IPS-11a (cell line): Measurements from ENCODE around the gene ASF1B.
"Not testable (repeated sequence)": the region's sequence is repeated elsewhere in the genome, so short reads cannot be mapped to it uniquely, and the experiment has no call there.

Source experiments
- H3K4me3 ChIP-seq: one replicate; pipeline ENCODE4 v1.5.1; 2013; ENCODE audit warnings: low read depth, low read length, control low read depth

The ASF1B gene

DNA sequence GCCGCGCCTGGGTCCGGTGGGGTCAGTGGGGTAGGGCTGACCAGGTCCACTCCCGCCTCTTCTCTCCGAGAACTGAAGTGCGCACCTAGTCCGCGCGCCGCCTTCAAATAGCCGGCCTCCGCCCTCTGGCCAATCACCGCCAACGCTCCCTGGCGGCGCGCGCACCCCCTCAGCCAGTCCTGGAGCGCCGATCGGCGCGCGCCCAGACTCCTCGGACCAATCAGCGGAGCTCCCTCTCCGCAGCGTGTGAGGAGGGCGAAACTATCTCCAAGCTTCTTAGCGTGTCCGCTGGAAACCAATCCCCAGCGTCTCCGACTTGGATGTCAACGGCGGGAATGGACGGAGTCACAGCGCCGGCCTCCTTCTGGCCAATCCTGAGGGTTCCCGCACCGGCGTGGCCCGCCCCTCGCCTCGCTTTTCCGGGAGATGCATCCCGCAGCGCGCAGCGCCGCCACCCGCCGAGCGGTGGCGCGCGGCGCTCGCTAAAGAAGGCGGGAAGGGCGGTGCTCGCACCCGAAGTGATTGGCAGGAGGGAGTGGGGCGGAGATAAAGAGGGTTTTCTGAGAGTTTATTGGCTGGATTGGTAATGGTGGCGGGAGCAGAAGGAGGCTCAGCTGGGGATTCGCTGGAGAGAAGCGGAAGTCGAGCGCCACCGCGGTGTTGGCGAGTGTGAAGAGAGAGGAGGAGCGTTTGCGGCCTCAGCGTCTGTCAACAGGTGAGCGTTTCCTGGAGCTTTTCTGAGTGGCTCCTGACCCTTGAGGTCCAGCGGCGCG is at the start of gene ASF1B:
Gene ASF1B (minus strand): TSS at position 81 of the 773 bp plus-strand sequence. CDS start 133 bp downstream, outside the sequence.
- peak within 1 kb of the TSS; percentile 53 for H3K4me3 ChIP-seq

DNA sequence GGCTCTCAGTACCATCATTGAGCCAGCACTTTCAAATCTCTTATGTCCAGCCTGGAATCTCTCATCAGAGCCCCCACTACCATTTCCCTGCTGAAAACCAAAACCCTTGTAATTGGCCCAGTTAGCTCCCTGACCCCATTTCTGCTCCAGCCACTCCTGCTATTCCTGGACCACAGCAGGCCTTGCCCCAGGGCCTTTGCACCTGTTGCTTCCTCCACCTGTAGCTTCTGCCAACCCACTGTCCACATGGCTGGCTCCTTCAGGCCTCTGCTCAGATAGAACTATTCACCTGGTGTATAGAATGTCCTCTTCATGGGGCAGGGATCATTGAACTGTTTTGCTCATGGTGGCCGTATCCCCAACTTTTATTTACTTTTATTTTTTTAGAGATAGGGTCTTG is 49.3 kb upstream of the ASF1B start:
- H3K4me3 ChIP-seq: not testable (repeated sequence)

DNA sequence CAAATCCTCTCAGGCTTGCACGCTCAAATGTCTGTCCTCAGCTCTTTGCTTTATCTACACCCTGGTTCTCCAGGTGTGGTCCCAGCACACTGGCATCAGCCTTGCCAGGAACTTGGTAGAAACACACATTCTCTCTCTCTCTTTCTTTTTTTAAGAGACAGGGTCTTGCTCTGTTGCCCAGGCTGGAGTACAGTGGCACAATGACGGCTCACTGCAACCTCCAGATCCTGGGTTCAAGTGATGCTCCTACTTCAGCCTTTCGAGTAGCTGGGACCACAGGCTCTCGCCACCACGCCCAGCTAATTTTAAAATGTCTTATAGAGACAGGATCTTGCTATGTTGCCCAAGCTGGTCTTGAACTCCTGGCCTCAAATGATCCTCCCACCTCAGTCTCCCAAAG is 48.8 kb upstream of the ASF1B start:
- H3K4me3 ChIP-seq: no peak overlapping the region

DNA sequence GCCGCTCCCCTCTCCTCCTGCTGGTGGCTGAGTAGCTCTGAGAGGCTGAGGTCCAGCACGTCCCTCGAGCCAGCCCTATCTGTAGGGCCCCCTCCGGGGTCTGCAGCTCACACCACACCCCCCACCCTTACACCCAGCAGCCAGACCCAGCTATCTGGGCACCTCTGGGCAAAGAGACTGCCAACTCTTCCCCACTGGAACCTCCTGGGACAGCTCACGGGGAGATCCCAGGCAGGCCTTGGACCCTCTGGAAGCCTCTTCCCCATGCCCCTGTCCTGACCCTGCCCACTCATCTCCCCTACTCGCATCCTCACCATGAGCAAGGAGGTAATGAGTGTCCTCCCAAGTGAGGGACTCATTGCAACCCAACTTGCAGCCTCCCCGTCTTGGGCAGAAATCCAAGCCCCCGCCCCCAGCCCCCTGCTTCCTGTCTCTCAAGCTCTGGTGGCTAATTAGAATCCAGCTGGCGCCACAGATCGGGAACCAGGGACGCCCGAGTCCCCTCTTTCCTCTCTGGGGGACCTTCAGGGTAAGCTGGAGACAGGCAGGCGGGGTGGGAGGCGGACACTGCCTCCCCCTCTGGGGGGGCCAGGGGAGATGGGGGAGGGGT is 47.5 kb upstream of the ASF1B start:
- H3K4me3 ChIP-seq: no peak overlapping the region

DNA sequence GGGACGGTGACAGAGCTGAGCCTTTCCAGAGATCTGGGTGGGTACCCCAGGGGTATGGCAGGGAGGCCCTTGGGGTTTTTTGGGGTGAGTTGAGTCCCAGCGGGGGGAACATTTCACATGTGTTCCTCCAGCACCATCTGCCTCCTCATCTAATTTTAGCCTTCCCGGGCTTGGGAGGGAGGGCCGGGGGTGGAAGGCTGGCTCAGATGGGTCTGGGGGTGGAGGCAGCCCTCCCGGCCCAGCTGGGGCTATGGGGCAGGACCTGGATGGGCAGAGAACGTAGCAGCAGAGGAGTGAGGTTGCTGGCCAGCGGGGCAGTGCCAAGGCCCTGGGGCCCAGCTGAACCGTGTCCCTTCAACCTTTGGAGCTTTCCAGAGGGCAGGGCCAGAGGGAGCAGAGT is 46.1 kb upstream of the ASF1B start:
- no peak overlapping the region for H3K4me3 ChIP-seq

DNA sequence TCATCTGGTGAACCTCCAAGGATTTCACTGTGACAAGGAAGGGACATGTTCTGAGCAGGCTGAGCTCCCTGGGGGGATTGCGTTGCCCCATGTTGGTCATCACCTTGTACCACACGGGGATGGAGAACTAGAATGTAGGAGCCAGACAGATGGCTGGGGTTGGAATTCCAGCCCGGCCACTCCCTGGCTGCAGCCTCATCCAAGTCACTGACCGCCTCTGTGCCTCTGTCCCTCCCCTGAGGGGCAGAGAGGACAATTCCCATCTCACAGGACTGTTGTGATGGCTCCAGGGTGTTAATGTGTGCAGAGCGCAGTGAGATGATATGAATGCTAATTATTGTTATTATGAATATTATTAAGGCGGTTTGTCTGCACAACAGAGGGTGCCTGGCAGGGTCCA is 45.5 kb upstream of the ASF1B start:
- H3K4me3 ChIP-seq: no peak overlapping the region

DNA sequence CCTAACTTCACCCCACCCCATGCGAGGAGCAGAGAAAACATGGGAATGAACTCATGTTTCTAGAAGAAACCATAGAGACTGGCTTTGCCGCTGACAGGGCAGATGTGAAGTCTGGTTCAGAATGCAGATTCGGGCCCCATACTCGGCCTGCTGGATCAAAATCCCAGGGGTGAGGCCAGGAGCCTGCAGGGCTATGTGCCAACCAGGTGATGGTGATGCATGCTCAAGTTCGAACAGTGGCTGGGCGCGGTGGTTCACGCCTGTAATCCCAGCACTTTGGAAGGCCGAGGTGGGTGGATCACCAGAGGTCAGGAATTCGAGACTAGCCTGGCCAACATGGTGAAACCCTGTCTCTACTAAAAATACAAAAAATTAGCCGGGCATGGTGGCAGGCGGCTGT is 44.8 kb upstream of the ASF1B start:
- not testable (repeated sequence) for H3K4me3 ChIP-seq

DNA sequence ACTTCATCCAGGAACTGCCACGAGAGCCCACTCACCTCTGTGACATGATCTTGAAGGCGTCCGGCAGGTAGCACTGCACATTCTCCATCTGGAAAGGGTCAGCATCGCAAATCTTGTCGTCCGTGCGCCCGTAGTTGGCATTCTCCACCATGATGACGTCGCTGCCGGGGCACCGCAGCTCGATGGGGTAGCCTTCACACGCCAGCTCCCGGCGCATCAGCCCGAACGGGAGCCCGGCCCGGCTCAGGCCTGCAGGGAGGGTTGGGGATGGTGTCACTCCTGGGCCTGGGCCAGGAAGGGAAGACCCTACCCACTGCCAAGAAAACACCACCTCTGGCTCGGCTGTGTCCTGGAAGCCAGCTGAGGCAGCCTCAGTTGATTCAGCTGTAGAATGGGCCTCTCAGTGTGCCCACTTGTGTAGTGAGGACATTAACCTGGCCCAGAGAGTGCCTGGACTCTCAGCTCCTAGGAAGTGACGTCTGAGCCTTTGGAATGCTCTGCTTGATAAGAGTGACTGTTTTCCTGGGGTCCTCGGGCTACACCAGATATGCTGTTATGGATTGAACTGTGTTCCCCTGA is 41.2 kb upstream of the ASF1B start:
- H3K4me3 ChIP-seq: no peak overlapping the region

DNA sequence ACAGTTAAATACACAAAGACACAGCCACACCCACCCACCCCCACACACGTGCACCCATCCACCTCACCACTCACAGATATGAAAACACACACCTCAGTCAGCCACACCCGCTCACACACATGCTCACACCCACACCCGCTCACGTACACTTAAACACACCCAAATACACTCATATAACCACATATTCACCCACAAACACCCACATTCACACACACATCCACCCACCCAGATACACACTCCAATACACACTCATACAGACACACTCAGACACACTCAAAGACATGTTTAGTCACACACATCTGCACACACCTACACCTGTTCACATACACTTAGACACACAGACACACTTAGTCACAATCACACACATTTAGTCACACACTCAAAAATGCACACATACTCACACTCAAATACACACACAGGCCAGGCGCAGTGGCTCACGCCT is 39.0 kb upstream of the ASF1B start:
- H3K4me3 ChIP-seq: no peak overlapping the region

DNA sequence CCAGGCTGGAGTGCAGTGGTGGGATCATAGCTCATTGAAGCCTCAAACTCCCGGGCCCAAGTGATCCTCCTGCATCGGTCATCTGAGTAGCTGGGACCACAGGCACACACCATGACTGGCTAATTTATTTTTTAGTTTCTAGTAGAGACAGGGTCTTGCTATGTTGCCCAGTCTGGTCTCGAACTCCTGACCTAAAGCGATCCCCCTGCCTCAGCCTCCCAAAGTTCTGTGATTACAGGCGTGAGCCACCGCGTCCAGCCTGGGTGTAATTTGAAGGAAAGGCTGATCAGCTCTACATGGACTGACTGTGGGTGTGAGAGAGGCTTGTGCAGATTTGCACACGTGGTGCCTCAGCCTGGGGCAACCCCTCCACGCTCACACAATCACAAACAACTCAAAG is 38.5 kb upstream of the ASF1B start:
- H3K4me3 ChIP-seq: no peak overlapping the region

DNA sequence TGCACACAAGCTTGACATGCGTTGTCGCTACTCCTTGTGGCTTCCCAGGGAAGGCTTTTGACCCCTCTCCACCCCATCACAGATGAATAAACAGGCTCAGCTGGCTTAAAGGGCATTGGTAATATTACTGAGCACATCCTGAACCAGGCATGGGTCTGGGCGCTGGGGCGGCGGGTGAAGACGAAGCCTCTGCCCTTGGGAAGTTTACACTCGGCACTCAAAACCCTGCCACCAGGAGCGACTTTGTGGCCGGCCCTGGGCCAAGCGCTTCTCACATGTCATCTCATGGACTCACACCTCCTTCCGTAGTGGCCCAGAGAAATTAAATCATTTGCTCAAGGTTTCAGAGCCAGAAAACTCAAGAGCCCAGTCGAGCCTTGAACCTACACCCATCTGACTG is 32.6 kb upstream of the ASF1B start:
- H3K4me3 ChIP-seq: no peak overlapping the region

DNA sequence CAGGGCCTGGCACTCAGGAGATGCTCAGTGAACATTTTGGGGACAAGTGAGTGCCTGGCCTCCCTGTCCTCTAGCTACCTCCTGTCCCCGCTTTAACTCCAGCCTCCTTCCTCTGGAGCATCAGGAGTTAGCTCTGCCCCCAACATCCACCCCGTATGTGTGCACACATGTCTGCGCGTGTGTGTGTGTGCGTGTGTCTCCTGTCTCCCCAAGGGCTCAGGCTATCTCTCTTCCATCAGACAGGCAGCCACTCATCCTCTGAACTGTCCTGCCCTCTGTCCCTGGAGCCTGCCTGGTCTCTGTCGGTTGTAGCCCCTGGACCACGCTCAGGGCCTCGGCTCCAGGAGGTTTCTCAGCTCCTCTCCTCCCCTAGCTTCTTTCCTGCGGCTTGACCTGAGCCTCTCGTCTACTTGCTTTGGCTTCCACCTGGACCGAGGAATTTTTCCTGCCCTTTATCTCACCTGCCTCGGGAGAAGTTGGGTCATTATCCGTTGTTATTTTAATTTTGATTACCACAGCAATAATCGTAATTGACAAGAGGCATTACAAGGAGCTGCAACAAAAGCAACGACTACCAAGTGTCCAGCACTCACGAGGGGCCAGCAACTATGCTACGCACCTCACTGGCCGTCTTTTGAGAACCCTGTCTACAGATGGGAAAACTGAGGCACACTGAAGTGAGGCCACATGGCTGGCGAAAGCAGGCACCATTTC is 32.0 kb upstream of the ASF1B start:
- H3K4me3 ChIP-seq: no peak overlapping the region

DNA sequence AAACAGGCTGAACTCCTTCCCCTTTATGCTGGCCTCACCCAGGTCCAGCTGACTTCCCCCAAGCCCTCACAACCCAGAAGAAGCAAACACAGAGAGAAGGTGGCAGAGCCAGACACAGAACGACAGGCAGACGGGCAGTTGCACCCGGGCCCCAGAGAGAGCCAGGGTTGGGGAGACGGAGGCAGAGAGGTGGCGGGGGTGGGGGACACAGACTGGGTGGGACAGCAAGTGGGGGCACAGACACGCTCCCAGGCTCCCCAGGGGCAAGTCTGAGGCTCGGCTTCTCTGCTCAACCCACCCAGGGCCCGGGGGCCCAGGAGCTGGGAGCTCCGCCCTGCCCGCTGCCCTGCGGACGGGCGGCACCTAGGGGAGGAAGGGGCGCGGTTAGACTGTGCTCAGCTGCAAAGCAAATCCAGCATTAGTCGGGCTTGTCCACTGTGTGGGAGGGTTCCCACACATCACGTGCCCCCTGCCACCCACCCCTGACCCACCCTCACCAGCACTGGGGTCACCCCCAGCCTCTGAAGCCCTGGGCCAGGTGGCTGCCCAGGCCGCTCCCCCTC is 31.3 kb upstream of the ASF1B start:
- H3K4me3 ChIP-seq: no peak overlapping the region

DNA sequence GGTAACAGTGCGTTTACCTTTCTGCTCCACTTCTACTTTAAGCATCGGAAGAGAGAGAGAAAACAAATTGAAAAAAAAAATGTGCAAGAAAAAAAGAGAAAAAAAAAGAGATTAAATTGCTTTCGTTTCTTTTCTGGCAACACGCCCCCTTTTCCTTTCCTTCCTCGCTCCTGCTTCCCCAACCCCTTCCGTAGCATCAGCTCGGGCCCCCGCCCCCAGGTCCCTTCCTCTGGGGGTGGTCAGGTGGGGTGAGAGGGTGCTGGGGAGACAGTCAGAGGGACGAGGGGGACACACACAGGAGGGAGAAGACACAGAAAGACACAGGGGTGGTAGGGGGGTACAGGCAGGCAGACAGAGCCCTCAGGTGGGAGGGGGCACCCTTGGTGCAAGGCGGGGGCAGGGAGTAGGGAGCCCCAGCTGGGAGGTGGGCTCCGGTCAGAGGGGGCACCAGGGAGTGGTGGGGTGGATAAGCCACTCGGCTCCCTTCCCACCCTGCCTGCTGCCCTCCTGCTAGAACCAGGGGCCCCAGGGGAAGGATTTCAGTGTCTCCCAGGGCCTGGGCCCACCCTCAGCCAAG is 30.7 kb upstream of the ASF1B start:
- no peak overlapping the region for H3K4me3 ChIP-seq

DNA sequence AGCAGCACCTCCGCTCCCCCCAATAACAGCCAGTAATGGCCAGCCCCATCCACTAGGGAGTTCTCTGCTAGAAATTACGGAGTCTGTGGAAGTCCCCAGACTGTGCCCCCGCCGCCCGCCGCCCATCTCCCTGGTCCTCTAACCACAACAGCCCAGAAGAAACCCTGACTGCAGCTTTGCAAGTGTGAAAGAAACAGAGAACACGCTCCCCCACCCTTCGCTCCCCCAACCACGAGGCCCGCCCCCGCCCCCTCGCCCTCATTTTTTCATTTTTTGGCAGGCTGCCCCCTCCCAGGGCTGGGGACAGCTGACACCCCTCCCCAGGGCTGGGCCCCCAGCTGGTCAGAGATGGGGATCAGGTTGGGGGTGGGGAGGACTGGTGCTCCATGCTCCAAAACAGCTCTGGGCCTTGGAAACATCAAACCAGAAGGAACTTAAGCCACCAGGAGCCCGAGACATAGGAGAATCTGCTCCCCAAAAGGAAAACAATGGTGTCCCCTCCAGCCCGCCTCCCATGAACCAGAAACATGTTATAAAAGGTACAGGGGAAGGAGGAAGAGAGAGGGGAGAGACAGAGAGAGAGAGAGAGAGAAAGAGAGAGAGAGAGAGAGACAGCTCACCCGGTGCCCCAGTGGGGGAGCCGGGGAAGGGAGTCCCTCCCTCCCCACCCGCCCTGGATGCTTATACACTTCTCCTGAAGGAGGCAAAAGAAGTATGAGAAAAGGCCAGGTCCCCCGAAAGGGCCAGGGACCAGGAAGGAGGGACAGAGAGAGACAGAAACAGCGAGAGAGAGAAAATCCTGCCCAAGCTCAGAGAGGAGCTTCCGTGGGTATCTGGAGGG is 29.8 kb upstream of the ASF1B start:
- H3K4me3 ChIP-seq: no peak overlapping the region

DNA sequence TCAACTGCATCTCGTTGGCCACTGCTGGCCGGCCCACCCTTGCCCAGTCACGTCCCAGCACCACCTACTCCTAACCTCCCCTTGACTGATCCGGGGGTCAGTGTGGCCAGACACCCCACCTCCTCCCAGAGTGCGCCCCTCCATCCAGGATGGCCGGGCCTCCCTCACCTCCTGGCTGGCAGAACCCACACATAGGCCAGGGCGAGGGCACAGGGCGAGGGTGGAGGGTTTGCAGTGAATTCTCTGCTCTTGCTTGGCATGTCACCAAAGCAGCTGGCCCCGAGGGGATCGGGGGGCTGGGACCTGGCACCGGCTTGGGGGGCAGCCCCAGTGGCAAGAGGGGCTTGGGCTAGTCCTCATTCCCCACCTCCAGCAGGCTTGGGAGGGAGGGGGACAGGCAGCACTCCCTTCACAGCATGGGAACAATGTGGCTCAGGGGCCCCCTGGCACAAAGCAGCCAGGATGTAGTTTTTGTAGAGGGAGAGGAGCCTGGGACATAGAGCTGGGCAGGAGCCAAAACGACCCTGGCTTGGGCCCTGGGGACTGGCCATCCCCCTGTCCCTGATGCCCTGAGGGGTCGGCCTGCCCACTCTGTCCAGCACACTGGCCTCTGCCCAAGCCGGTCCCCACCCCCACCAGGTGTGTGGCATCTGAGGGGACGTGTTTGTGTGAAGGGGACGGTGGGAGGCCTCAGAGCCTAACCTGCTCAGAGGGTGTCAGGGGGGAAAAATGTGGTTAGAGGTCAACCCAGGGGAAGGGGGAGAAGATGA is 28.5 kb upstream of the ASF1B start:
- H3K4me3 ChIP-seq: no peak overlapping the region

DNA sequence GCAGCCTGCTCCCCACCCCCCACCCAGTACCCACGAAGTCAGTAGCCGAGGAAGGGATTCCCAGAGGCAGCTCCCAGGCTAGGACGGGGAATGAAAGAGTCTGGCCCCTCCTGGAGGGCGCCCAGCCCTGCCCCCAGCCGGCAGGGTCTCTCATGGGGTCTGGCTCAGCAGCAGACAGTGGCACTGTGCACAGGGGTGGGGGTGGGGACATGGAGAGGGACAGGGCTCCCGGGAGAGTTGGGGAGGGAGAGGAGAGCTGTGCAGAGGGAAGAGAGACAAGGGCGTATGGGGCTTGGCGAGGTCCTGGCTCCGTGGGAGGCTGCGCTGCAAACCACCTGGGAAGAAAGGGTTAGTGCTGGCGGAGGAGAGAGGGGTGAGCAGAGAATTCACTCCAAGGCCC is 27.7 kb upstream of the ASF1B start:
- no peak overlapping the region for H3K4me3 ChIP-seq

DNA sequence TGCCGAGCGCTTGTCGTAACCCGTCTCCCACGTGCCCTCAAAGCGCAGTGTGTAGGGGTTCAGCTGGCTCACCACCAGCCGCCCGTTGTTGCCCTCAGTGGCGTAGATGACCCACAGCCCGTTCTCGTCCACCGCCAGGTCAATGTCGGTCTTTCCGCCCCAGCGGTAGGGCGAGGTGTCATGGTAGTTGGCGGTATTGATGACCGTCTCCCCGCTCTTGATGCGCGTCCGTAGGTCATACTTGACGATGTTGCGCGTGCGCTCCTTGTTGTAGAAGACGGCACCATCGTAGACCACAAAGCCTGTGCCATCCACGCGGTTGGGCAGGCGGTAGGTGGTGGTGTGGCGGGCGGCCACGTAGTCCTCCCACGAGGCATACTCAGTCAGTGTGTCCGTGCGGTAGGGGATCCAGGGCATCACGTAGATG is 26.5 kb upstream of the ASF1B start:
- H3K4me3 ChIP-seq: no peak overlapping the region

DNA sequence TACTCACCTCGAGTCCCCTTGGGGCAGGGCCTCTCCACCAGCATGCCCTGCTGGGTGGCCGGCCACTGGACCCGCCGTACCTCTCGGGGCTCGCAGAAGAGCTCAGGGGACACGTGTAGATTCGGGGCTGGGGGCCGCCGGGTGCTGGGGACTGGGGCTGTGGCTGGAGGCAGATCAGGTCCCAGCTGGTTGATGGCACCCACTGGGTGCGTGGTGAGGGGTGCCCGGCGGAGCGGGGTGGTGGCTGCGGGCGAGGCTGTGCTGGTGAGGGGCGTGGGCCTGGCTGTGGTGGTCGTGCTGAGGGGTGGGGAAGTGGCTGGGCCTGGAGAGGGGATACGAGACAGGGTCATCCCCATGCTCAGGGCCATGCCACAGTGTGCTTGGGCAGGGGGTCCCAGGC is 24.9 kb upstream of the ASF1B start:
- no peak overlapping the region for H3K4me3 ChIP-seq
